Endothelial cell of umbilical vein (primary cell): ENCODE measurements around the gene SERPIND1. TPM values are rescaled to one million over a fixed set of nuclear protein-coding genes. Genes with fewer than 3 reads are reported as not detected.

Source experiments
- BruUV-seq: library from RNA; stranded (reverse); fragments of 400-500 nt; replicated peaks from 2 replicates; lab custom pipeline; 2021; lab: Mats Ljungman, UMichigan
- CTCF ChIA-PET: fragments of 300-600, 350-600 bp; sonication (Branson Sonifier 250); formaldehyde crosslinking; loops from one replicate; lab custom pipeline; 2021; ENCODE audit warnings: antibody characterized with exemption, inconsistent platforms; lab: Charles Lee
- POLR2A ChIA-PET: fragments of 300-600, 350-600 bp; sonication (Branson Sonifier 250); formaldehyde crosslinking; loops from one replicate; lab custom pipeline; 2021; ENCODE audit warnings: antibody characterized with exemption, inconsistent platforms; lab: Charles Lee
- DNase-seq: peaks from one replicate; pipeline ENCODE4 v3.0.0-alpha.2; 2011; ENCODE audit warnings: low read depth, low spot score
- FAIRE-seq: peaks from 2 replicates; lab custom pipeline; 2011; peaks lifted over from hg19 to GRCh38; lab: Jason Lieb, UNC
- H2AFZ ChIP-seq: 2 replicates; pipeline ENCODE4 v1.6.0; 2012; ENCODE audit warnings: low read depth, low read length, control low read depth, inconsistent platforms
- H3K27ac ChIP-seq: 2 replicates; pipeline ENCODE4 v1.5.1; 2011; ENCODE audit warnings: low read depth, mild to moderate bottlenecking, control low read depth, low read length, moderate library complexity; ENCODE audit not compliant: insufficient read depth
- H3K27me3 ChIP-seq, 2 experiments: 2 replicates each; pipeline versions ENCODE4 v1.6.0 to v1.6.1; 2011; ENCODE audit warnings: low read length in 2 of 2, mixed read lengths in 1 of 2; ENCODE audit not compliant: control insufficient read depth in 2 of 2, insufficient read depth in 2 of 2
- H3K36me3 ChIP-seq, 2 experiments: 2 replicates in 1 of 2; 3 replicates in 1 of 2; pipeline ENCODE4 v1.5.1; 2011; ENCODE audit warnings: low read length in 2 of 2, mild to moderate bottlenecking in 1 of 2, moderate library complexity in 1 of 2; ENCODE audit not compliant: control insufficient read depth in 2 of 2, insufficient read depth in 2 of 2; ENCODE audit errors: extremely low read depth in 1 of 2
- H3K4me1 ChIP-seq: 3 replicates; pipeline ENCODE4 v1.5.1; 2011; ENCODE audit warnings: mild to moderate bottlenecking, low read length; ENCODE audit not compliant: control insufficient read depth, insufficient read depth; ENCODE audit errors: extremely low read depth
- H3K4me2 ChIP-seq: 2 replicates; pipeline ENCODE4 v1.6.1; 2011; ENCODE audit warnings: low read length, control low read depth, mixed read lengths; ENCODE audit not compliant: insufficient read depth
- H3K4me3 ChIP-seq, 3 experiments: fragments of 200-600 bp in 1 of 3; sonication (generic), shearing (Covaris generic) in 1 of 3; replicated peaks in 1 of 3; 2 replicates each; pipeline ENCODE4 v1.5.1; 2011 to 2016; ENCODE audit warnings: control low read depth in 3 of 3, low read length in 3 of 3, mild to moderate bottlenecking in 2 of 3, inconsistent platforms in 1 of 3, low read depth in 1 of 3, moderate library complexity in 1 of 3; ENCODE audit not compliant: insufficient read depth in 1 of 3
- H3K79me2 ChIP-seq: 2 replicates; pipeline ENCODE4 v1.6.0; 2012; ENCODE audit warnings: low read length, inconsistent platforms; ENCODE audit not compliant: control insufficient read depth, insufficient read depth
- H3K9ac ChIP-seq: replicated peaks from 2 replicates; pipeline ENCODE3; 2011; ENCODE audit warnings: low read length, control low read depth; ENCODE audit not compliant: insufficient read depth; ENCODE audit errors: extremely low read depth
- H3K9me1 ChIP-seq: replicated peaks from 3 replicates; pipeline ENCODE4 v1.6.0; 2011; ENCODE audit warnings: mild to moderate bottlenecking, low read length; ENCODE audit not compliant: control insufficient read depth, insufficient read depth; ENCODE audit errors: extremely low read depth
- H3K9me3 ChIP-seq: replicated peaks from 2 replicates; pipeline ENCODE4 v1.5.1; 2012; ENCODE audit warnings: low read length, inconsistent platforms; ENCODE audit not compliant: control insufficient read depth, insufficient read depth
- H4K20me1 ChIP-seq: replicated peaks from 2 replicates; pipeline ENCODE3; 2011; ENCODE audit warnings: mild to moderate bottlenecking, low read length; ENCODE audit not compliant: control insufficient read depth, insufficient read depth; ENCODE audit errors: extremely low read depth
- EZH2 ChIP-seq: IDR thresholded peaks from 2 replicates; pipeline ENCODE4 v1.6.1; 2012; ENCODE audit warnings: borderline replicate concordance, low read depth, mild to moderate bottlenecking, moderate library complexity, low read length, inconsistent platforms; ENCODE audit not compliant: severe bottlenecking
- FOS ChIP-seq: IDR thresholded peaks from 2 replicates; pipeline ENCODE4 v1.6.1; 2011; ENCODE audit warnings: mild to moderate bottlenecking, low read length, moderate library complexity, borderline replicate concordance; ENCODE audit not compliant: insufficient read depth
- GATA2 ChIP-seq: IDR thresholded peaks from 2 replicates; pipeline ENCODE4 v1.7.0; 2011; ENCODE audit warnings: low read depth, mild to moderate bottlenecking, moderate library complexity, mixed read lengths, low read length; ENCODE audit not compliant: insufficient read length, insufficient read depth
- JUN ChIP-seq: IDR thresholded peaks from 2 replicates; pipeline ENCODE4 v1.6.1; 2011; ENCODE audit warnings: borderline replicate concordance, low read depth; ENCODE audit not compliant: insufficient read length, insufficient read depth
- MYC ChIP-seq: IDR thresholded peaks from one replicate; pipeline ENCODE4 v1.6.1; 2011; ENCODE audit warnings: mild to moderate bottlenecking, low read depth, low read length
- POLR2A ChIP-seq: IDR thresholded peaks from 2 replicates; pipeline ENCODE4 v1.6.1; 2012; ENCODE audit warnings: low read depth, mild to moderate bottlenecking, control low read depth, low read length
- POLR2AphosphoS5 ChIP-seq: IDR thresholded peaks from 2 replicates; pipeline ENCODE4 v1.6.1; 2012; ENCODE audit warnings: low read depth, mild to moderate bottlenecking, control low read depth, low read length, moderate library complexity; ENCODE audit not compliant: insufficient read depth
- dilution Hi-C: fragments of 300-500 bp; cut with MboI; formaldehyde crosslinking; loops from one replicate; pipeline ENCODE4 v1.15.0; 2019; ENCODE audit warnings: low sequenced_read_pairs; ENCODE audit not compliant: extremely low pct_ligation_motif_present
- intact Hi-C: fragments of 100-400 bp; cut with micrococcal nuclease; formaldehyde crosslinking; loops from one replicate; pipeline ENCODE4 v1.10.0; 2022
- polyA plus RNA-seq, 4 experiments: library from polyadenylated mRNA; depleted of rRNA in 3 of 4; stranded (reverse) in 3 of 4; unstranded in 1 of 4; fragments of >200 nt; gene quantifications; 2 replicates each; pipeline versions ENCODE4 v1.2.1 to v1.2.3, GENCODE V29; 2011 to 2012; ENCODE audit warnings: missing spikeins in 1 of 4
- total RNA-seq: library from RNA; stranded (reverse); gene quantifications from 2 replicates; pipeline ENCODE4 v1.2.3, GENCODE V29; 2021
- TF ChIP-seq, protein P1 (sequence below), 2 donors: IDR thresholded peaks; 1 replicate in 1 of 2; 2 replicates in 1 of 2; pipeline ENCODE4 v1.5.1; 2011; ENCODE audit warnings: low read length in 2 of 2, mild to moderate bottlenecking in 2 of 2, moderate library complexity in 2 of 2, control low read depth in 1 of 2, inconsistent platforms in 1 of 2, low read depth in 1 of 2; ENCODE audit not compliant: insufficient read depth in 1 of 2; ENCODE audit errors: extremely low read depth in 1 of 2
- TF ChIP-seq, protein P2 (sequence below): IDR thresholded peaks from 2 replicates; pipeline ENCODE4 v1.6.1; 2011; ENCODE audit not compliant: insufficient read depth, insufficient read length

Gene SERPIND1
- total and polyA plus RNA-seq, 2 donors (not counting 3 experiments of a cell fraction or from before 2014, with no cell fraction given) = 0.94 to 1.8 TPM

DNA sequence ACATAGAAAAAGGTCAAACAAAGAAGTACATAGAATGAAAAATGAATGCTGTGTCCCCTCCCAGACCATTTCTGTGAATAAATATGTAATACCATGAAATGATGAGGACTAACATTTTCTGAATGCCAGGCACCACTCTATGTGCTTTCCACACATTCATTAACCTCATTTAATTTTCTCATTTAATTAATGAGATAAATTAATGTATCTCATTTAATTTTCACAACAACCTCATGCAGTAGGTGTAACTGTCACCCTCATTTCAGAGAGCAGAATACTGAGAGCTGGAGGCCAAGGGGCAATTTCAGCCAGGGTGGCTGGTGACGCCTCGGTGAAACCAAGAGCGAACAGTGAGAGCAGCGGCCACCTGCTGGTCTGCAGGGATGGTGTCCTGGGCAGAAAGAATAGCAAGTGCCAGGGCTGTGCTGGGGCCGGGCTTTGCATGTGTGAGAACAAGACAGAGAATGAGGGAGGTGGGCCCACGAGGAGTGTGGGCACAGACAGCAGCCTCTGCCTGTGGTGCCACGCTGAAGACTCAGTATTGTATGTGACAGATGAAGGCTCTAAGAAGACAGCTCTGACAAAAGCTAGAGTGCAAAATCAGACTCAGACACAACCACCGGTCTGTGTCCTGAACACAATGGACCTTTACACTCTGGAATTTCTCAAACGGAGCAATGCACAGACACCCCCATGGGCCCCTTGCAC is 1.8 kb upstream of the SERPIND1 start:
- H3K4me1 ChIP-seq = no peaks in the 10 kb centered on the region
- intact Hi-C loops (no loop called here), dilution Hi-C loops (no loop called here)
- H3K9me1 ChIP-seq = no peaks in the 10 kb centered on the region
- FAIRE-seq (no peak), DNase-seq (no peak)
- no peak overlapping the region for H3K4me3 ChIP-seq
- H2AFZ ChIP-seq = no peak overlapping the region
- no TSS peak for BruUV-seq
- TF ChIP-seq, protein P1, sequence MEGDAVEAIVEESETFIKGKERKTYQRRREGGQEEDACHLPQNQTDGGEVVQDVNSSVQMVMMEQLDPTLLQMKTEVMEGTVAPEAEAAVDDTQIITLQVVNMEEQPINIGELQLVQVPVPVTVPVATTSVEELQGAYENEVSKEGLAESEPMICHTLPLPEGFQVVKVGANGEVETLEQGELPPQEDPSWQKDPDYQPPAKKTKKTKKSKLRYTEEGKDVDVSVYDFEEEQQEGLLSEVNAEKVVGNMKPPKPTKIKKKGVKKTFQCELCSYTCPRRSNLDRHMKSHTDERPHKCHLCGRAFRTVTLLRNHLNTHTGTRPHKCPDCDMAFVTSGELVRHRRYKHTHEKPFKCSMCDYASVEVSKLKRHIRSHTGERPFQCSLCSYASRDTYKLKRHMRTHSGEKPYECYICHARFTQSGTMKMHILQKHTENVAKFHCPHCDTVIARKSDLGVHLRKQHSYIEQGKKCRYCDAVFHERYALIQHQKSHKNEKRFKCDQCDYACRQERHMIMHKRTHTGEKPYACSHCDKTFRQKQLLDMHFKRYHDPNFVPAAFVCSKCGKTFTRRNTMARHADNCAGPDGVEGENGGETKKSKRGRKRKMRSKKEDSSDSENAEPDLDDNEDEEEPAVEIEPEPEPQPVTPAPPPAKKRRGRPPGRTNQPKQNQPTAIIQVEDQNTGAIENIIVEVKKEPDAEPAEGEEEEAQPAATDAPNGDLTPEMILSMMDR (IDR thresholded peaks at IDR 0.05; ENCODE audit: extremely low read depth in 1 of 2, insufficient read depth in 1 of 2, low read depth in 1 of 2, low read length in 2 of 2) = peak in 1 of 2 donors; percentile 11
- TF ChIP-seq JUN = no peak
- TF ChIP-seq, protein P2, sequence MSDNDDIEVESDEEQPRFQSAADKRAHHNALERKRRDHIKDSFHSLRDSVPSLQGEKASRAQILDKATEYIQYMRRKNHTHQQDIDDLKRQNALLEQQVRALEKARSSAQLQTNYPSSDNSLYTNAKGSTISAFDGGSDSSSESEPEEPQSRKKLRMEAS = no peak
- no peak overlapping the region for H3K4me2 ChIP-seq
- H3K9me3 ChIP-seq = no peaks in the 10 kb centered on the region
- no peaks in the 10 kb centered on the region for H3K79me2 ChIP-seq
- no peak overlapping the region for H3K27ac ChIP-seq
- ChIA-PET POLR2A (no interaction called here), CTCF (interaction anchor here (1.4 to 3.0 kb wide), 2 partner anchors 11 to 22 kb away, joined by 3 to 21 read pairs; no protein-coding TSS in a partner anchor)
- no peaks in the 10 kb centered on the region for H3K27me3 ChIP-seq
- no peak overlapping the region for H3K9ac ChIP-seq
- H4K20me1 ChIP-seq = no peaks in the 10 kb centered on the region
- H3K36me3 ChIP-seq = no peaks in the 10 kb centered on the region

DNA sequence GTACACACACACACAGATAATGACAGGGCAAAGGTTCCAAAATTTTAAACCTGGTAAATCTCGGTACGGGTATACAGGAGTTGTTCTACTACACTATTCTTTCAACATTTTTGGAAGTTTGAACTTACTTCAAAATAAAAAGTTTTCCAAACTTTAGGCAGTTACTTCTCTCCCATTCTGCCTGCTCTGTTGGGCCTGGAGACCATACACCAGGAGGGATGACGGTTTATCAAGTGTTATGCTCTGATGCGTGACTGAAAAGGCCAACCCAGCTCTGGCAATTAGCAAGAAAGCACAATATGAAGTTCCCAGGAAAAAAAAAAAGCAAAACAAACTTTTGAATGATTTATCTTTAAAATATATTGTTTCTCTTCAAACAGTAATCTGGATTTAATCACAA is 969 bp downstream of the SERPIND1 start:
- dilution Hi-C loops (no loop called here), intact Hi-C loops (no loop called here)
- no peak for FAIRE-seq

More for the DNA sequence above, 969 bp downstream of the SERPIND1 start:
- no TSS peak for BruUV-seq
- H3K27ac ChIP-seq = no peak overlapping the region
- H4K20me1 ChIP-seq = no peaks in the 10 kb centered on the region
- H3K4me3 ChIP-seq = no peak overlapping the region
- H2AFZ ChIP-seq = no peak overlapping the region
- H3K9me3 ChIP-seq = no peaks in the 10 kb centered on the region
- DNase-seq = no peak
- H3K9ac ChIP-seq = no peak overlapping the region
- no peak overlapping the region for H3K4me2 ChIP-seq
- H3K79me2 ChIP-seq = no peaks in the 10 kb centered on the region
- ChIA-PET POLR2A (no interaction called here), CTCF (interaction anchor here (3.0 kb wide), 1 partner anchor 9 kb away, joined by 21 read pairs; no protein-coding TSS in a partner anchor)
- TF ChIP-seq EZH2 (no peak), GATA2 (no peak), POLR2A (no peak), POLR2AphosphoS5 (no peak), MYC (no peak), JUN (no peak), FOS (no peak)
- TF ChIP-seq, protein P1 (IDR thresholded peaks at IDR 0.05; ENCODE audit: extremely low read depth in 1 of 2, insufficient read depth in 1 of 2, low read depth in 1 of 2, low read length in 2 of 2) = no peak
- TF ChIP-seq, protein P2 = no peak
- H3K4me1 ChIP-seq = peaks cover 25% of the 10 kb centered on the region
- no peaks in the 10 kb centered on the region for H3K36me3 ChIP-seq
- no peaks in the 10 kb centered on the region for H3K9me1 ChIP-seq
- H3K27me3 ChIP-seq = no peaks in the 10 kb centered on the region
